Astrocyte (in vitro differentiated cells and primary cell): Measurements from ENCODE around the gene MXRA7.

Experiments used
- EZH2 ChIP-seq: IDR thresholded peaks from 2 replicates; pipeline ENCODE4 v1.6.1; 2012; ENCODE audit warnings: mild to moderate bottlenecking, low read length, inconsistent platforms; ENCODE audit not compliant: insufficient read depth
- TF ChIP-seq, protein P1 (sequence below): IDR thresholded peaks from 2 replicates; pipeline ENCODE4 v1.5.1; 2011; ENCODE audit warnings: low read depth, mild to moderate bottlenecking, inconsistent platforms, low read length, moderate library complexity; ENCODE audit not compliant: insufficient read depth

DNA sequence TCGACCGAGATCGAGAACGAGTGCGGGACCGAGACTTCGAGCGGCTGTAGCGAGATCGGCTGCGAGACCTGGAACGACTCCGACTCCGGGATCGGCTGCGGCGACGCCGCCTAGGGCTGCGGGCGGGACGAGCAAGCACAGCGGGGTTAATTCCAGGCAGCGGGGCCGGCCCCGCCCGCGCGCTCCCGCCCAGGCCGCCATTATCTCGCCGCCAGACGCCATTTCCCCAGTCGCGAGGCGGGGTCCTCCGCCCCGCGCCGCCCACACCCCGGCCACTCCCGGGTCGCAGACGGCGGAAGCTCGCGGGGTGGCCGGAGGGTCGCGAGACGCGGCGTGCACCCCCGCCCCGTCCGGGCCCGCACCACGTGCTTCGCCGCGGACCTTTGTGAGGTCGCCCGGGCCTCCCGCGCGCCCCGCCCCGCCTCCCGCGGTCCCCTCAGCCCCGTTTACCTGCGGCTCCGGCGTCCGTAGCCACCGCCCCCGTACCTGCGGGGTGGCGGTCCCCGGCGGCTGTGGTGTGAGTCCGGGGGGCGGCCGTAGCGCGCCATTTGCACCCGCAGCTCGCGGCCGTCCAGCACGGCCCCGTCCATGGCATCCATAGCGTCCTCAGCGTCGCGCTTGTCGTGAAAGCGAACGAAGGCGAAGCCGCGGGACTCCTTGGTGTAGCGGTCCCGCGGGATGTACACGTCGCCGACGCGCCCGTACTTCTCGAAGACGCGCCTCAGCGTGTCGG lies 25.8 kb upstream of the MXRA7 start:
- TF ChIP-seq, protein P1, sequence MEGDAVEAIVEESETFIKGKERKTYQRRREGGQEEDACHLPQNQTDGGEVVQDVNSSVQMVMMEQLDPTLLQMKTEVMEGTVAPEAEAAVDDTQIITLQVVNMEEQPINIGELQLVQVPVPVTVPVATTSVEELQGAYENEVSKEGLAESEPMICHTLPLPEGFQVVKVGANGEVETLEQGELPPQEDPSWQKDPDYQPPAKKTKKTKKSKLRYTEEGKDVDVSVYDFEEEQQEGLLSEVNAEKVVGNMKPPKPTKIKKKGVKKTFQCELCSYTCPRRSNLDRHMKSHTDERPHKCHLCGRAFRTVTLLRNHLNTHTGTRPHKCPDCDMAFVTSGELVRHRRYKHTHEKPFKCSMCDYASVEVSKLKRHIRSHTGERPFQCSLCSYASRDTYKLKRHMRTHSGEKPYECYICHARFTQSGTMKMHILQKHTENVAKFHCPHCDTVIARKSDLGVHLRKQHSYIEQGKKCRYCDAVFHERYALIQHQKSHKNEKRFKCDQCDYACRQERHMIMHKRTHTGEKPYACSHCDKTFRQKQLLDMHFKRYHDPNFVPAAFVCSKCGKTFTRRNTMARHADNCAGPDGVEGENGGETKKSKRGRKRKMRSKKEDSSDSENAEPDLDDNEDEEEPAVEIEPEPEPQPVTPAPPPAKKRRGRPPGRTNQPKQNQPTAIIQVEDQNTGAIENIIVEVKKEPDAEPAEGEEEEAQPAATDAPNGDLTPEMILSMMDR, result no peak
- no peak for TF ChIP-seq EZH2
